ENCODE results near the gene RHBG.
"Not testable (repeated sequence)": the region's sequence is repeated elsewhere in the genome, so short reads cannot be mapped to it uniquely, and the experiment has no call there.

RHBG gene

GRCh38 chr1:156368889-156369684 lies at the start of gene RHBG:
RHBG (plus strand) TSS chr1:156369211; CDS start chr1:156369250, 39 bp downstream.
- peak; percentile 29 for DNase-seq

- no peak for DNase-seq
Measured at GRCh38 chr1:156319664-156320063, 49.3 kb upstream of the RHBG start.

GRCh38 chr1:156320560-156320959 lies 48.5 kb upstream of the RHBG start:
- DNase-seq: no peak

GRCh38 chr1:156323179-156323578 lies 45.8 kb upstream of the RHBG start:
- DNase-seq: not testable (repeated sequence)

GRCh38 chr1:156336242-156336641 lies 32.8 kb upstream of the RHBG start:
- no peak for DNase-seq

- no peak for DNase-seq
Measured at GRCh38 chr1:156337052-156337887, 31.7 kb upstream of the RHBG start.

- peak; percentile 31 for DNase-seq
Measured at GRCh38 chr1:156337888-156338179, 31.2 kb upstream of the RHBG start.

GRCh38 chr1:156338180-156338976 lies 30.6 kb upstream of the RHBG start, which contains the start of the genes CCT3 and TSACC:
CCT3 (minus strand) TSS chr1:156338292; CDS start chr1:156338184, 108 bp downstream.
TSACC (plus strand) TSS chr1:156338526; CDS start chr1:156339758, 1,232 bp downstream.
- peak; percentile 98 for DNase-seq

- DNase-seq: no peak
Measured at GRCh38 chr1:156342166-156342955, 26.6 kb upstream of the RHBG start.

GRCh38 chr1:156344409-156344808 lies 24.6 kb upstream of the RHBG start:
- no peak for DNase-seq

- DNase-seq: not testable (repeated sequence)
Measured at GRCh38 chr1:156346035-156346434, 23.0 kb upstream of the RHBG start.

- no peak for DNase-seq
Measured at GRCh38 chr1:156346636-156347035, 22.4 kb upstream of the RHBG start.

- DNase-seq: no peak
Measured at GRCh38 chr1:156347331-156347730, 21.7 kb upstream of the RHBG start.

GRCh38 chr1:156352481-156352880 lies 16.5 kb upstream of the RHBG start:
- not testable (repeated sequence) for DNase-seq

- DNase-seq: no peak
Measured at GRCh38 chr1:156356262-156356874, 12.6 kb upstream of the RHBG start.

- DNase-seq: peak; percentile 65
Measured at GRCh38 chr1:156356875-156357534, 12.0 kb upstream of the RHBG start.

GRCh38 chr1:156357977-156358376 lies 11.0 kb upstream of the RHBG start:
- no peak for DNase-seq

GRCh38 chr1:156358641-156359040 lies 10.4 kb upstream of the RHBG start:
- DNase-seq: no peak

- no peak for DNase-seq
Measured at GRCh38 chr1:156359249-156359648, 9.8 kb upstream of the RHBG start.

GRCh38 chr1:156359973-156360372 lies 9.0 kb upstream of the RHBG start:
- DNase-seq: no peak

- DNase-seq: no peak
Measured at GRCh38 chr1:156360534-156360933, 8.5 kb upstream of the RHBG start.
